H4 (cell line): ENCODE results near the gene NINL. TPM values are rescaled to one million over a fixed set of nuclear protein-coding genes. Genes with fewer than 3 reads are reported as not detected.
"Not testable (repeated sequence)": the region's sequence is repeated elsewhere in the genome, so short reads cannot be mapped to it uniquely, and the experiment has no call there.

ENCODE experiments used
- DNase-seq: peaks from one replicate; pipeline ENCODE4 v3.0.0-alpha.2; 2015; ENCODE audit warnings: low spot score
- total RNA-seq: library from RNA; depleted of rRNA; stranded (reverse); fragments of >200 nt; shearing (Covaris generic); gene quantifications from 2 replicates; pipeline ENCODE4 v1.2.3, GENCODE V29; 2014

Gene NINL
- total RNA-seq, 1 experiment from 2014 or later = 4.4 TPM

- no peak for DNase-seq
These were observed 7.0 kb upstream of the NINL start for GRCh38 chr20:25592135-25592852.

GRCh38 chr20:25590778-25591177, 5.4 kb upstream of the NINL start:
- not testable (repeated sequence) for DNase-seq

- DNase-seq = no peak
These were observed 3.2 kb upstream of the NINL start for GRCh38 chr20:25588491-25588890.

GRCh38 chr20:25587536-25587935, 2.2 kb upstream of the NINL start:
- DNase-seq = no peak

GRCh38 chr20:25586877-25587276, 1.5 kb upstream of the NINL start:
- DNase-seq = peak; percentile 45

GRCh38 chr20:25583607-25584006, 1.7 kb downstream of the NINL start:
- DNase-seq = not testable (repeated sequence)

GRCh38 chr20:25580711-25581110, 4.6 kb downstream of the NINL start:
- no peak for DNase-seq

- DNase-seq = no peak
These were observed 6.1 kb downstream of the NINL start for GRCh38 chr20:25579081-25579770.

GRCh38 chr20:25576783-25577530, 8.4 kb downstream of the NINL start:
- DNase-seq = no peak

GRCh38 chr20:25574411-25574810, 10.9 kb downstream of the NINL start:
- DNase-seq = no peak

GRCh38 chr20:25573288-25574251, 11.8 kb downstream of the NINL start:
- DNase-seq = no peak

- DNase-seq = no peak
These were observed 13.5 kb downstream of the NINL start for GRCh38 chr20:25571817-25572216.

- DNase-seq = no peak
These were observed 14.1 kb downstream of the NINL start for GRCh38 chr20:25571240-25571639.

GRCh38 chr20:25570148-25570530, 15.2 kb downstream of the NINL start:
- DNase-seq = no peak

GRCh38 chr20:25567286-25567685, 18.0 kb downstream of the NINL start:
- DNase-seq = no peak

- DNase-seq = no peak
These were observed 18.5 kb downstream of the NINL start for GRCh38 chr20:25566821-25567220.

GRCh38 chr20:25565578-25566157, 19.7 kb downstream of the NINL start:
- no peak for DNase-seq

- DNase-seq = no peak
These were observed 21.5 kb downstream of the NINL start for GRCh38 chr20:25563876-25564275.

GRCh38 chr20:25563362-25563761, 22.0 kb downstream of the NINL start:
- DNase-seq = no peak

- not testable (repeated sequence) for DNase-seq
These were observed 23.6 kb downstream of the NINL start for GRCh38 chr20:25561771-25562170.

GRCh38 chr20:25553819-25554296, 31.5 kb downstream of the NINL start:
- DNase-seq = peak; percentile 40
